H1 (cell line): ENCODE data around the gene VPS54. TPM values are rescaled to one million over a fixed set of nuclear protein-coding genes. Genes with fewer than 3 reads are reported as not detected.

Source experiments
- CTCF ChIA-PET: fragments of 300-600 bp; sonication (Branson Sonifier 250); formaldehyde crosslinking; loops from one replicate; lab custom pipeline; 2021; ENCODE audit not compliant: partially characterized antibody; lab: Charles Lee
- POLR2A ChIA-PET: fragments of 300-600 bp; sonication (Branson Sonifier 250); formaldehyde crosslinking; loops from one replicate; lab custom pipeline; 2021; ENCODE audit warnings: inconsistent platforms; ENCODE audit not compliant: partially characterized antibody; lab: Charles Lee
- DNase-seq, 2 experiments: peaks; one replicate each; pipeline versions ENCODE4 v3.0.0 to v3.0.0-alpha.2; 2010 to 2022; ENCODE audit warnings: low spot score in 2 of 2, low read depth in 1 of 2, mixed read lengths in 1 of 2
- FAIRE-seq: peaks from 2 replicates; lab custom pipeline; 2011; peaks lifted over from hg19 to GRCh38; lab: Jason Lieb, UNC
- H2AFZ ChIP-seq: 2 replicates; pipeline ENCODE4 v1.8.1; 2012; ENCODE audit warnings: low read length, inconsistent platforms
- H2AK5ac ChIP-seq: 2 replicates; pipeline ENCODE4 v1.6.1; 2013; ENCODE audit warnings: low read depth, low read length
- H2BK120ac ChIP-seq: replicated peaks from 2 replicates; pipeline ENCODE3; 2013; ENCODE audit warnings: low read depth, low read length, inconsistent platforms
- H2BK12ac ChIP-seq: 2 replicates; pipeline ENCODE4 v1.6.1; 2013; ENCODE audit warnings: low read depth, low read length
- H2BK15ac ChIP-seq: 2 replicates; pipeline ENCODE4 v1.6.1; 2013; ENCODE audit warnings: low read length
- H2BK20ac ChIP-seq: 2 replicates; pipeline ENCODE4 v1.6.1; 2013; ENCODE audit warnings: low read length
- H2BK5ac ChIP-seq: 2 replicates; pipeline ENCODE4 v1.6.1; 2013; ENCODE audit warnings: low read depth, low read length
- H3K14ac ChIP-seq: 2 replicates; pipeline ENCODE4 v1.6.1; 2013; ENCODE audit warnings: inconsistent platforms; ENCODE audit not compliant: insufficient read length
- H3K18ac ChIP-seq: 2 replicates; pipeline ENCODE4 v1.6.1; 2013; ENCODE audit warnings: low read length; ENCODE audit errors: extremely low read depth
- H3K23ac ChIP-seq: 2 replicates; pipeline ENCODE4 v1.6.1; 2013; ENCODE audit warnings: inconsistent platforms; ENCODE audit not compliant: insufficient read length
- H3K23me2 ChIP-seq: 2 replicates; pipeline ENCODE4 v1.6.1; 2013; ENCODE audit warnings: low read depth, low read length
- H3K27ac ChIP-seq: 2 replicates; pipeline ENCODE4 v1.6.1; 2011; ENCODE audit warnings: low read depth, low read length, inconsistent platforms
- H3K27me3 ChIP-seq, 4 experiments: replicated peaks in 1 of 4; 1 replicate in 1 of 4; 2 replicates in 3 of 4; pipeline versions ENCODE4 v1.6.1 to v1.8.1; 2011 to 2013; ENCODE audit warnings: low read length in 3 of 4, mild to moderate bottlenecking in 3 of 4, inconsistent platforms in 2 of 4, mixed read lengths in 2 of 4, moderate library complexity in 1 of 4; ENCODE audit not compliant: control insufficient read depth in 3 of 4, insufficient read depth in 3 of 4; ENCODE audit errors: extremely low read depth in 1 of 4
- H3K36me3 ChIP-seq, 4 experiments: 2 replicates each; pipeline versions ENCODE4 v1.6.1 to v1.8.1; 2011 to 2013; ENCODE audit warnings: mild to moderate bottlenecking in 4 of 4, low read length in 3 of 4, moderate library complexity in 2 of 4, control low read depth in 1 of 4, inconsistent platforms in 1 of 4; ENCODE audit not compliant: insufficient read depth in 4 of 4, control insufficient read depth in 2 of 4
- H3K4ac ChIP-seq: replicated peaks from 2 replicates; pipeline ENCODE3; 2013; ENCODE audit warnings: low read length, low read depth, mixed read lengths, inconsistent platforms; ENCODE audit not compliant: insufficient read length
- H3K4me1 ChIP-seq, 4 experiments: replicated peaks in 1 of 4; 1 replicate in 1 of 4; 2 replicates in 3 of 4; pipeline versions ENCODE4 v1.6.1 to v1.8.1; 2011 to 2013; ENCODE audit warnings: low read length in 3 of 4, inconsistent platforms in 2 of 4, mixed read lengths in 1 of 4; ENCODE audit not compliant: insufficient read depth in 4 of 4, control insufficient read depth in 3 of 4
- H3K4me2 ChIP-seq, 2 experiments: 2 replicates each; pipeline versions ENCODE4 v1.6.1 to v1.8.1; 2011 to 2013; ENCODE audit warnings: low read depth in 2 of 2, low read length in 2 of 2, control low read depth in 1 of 2, inconsistent platforms in 1 of 2, mild to moderate bottlenecking in 1 of 2; ENCODE audit not compliant: insufficient read depth in 1 of 2
- H3K4me3 ChIP-seq, 4 experiments: fragments of 200-600, 300-600 bp in 1 of 4; sonication (generic), shearing (Covaris generic), sonication (Bioruptor Twin) in 1 of 4; 2 replicates each; pipeline versions ENCODE4 v1.5.1 to v1.8.1; 2011 to 2016; ENCODE audit warnings: low read length in 4 of 4, low read depth in 3 of 4, control low read depth in 2 of 4, inconsistent platforms in 2 of 4, mild to moderate bottlenecking in 2 of 4, mixed read lengths in 1 of 4, moderate library complexity in 1 of 4; ENCODE audit not compliant: insufficient read depth in 2 of 4; ENCODE audit errors: extremely low read depth in 1 of 4
- H3K56ac ChIP-seq: replicated peaks from 2 replicates; pipeline ENCODE3; 2013; ENCODE audit warnings: low read depth, mild to moderate bottlenecking, mixed read lengths, low read length, inconsistent platforms; ENCODE audit not compliant: insufficient read length
- H3K79me1 ChIP-seq: 2 replicates; pipeline ENCODE4 v1.6.1; 2013; ENCODE audit warnings: low read depth, low read length, control low read depth
- H3K79me2 ChIP-seq, 2 experiments: 2 replicates each; pipeline versions ENCODE4 v1.6.1 to v1.8.1; 2012 to 2013; ENCODE audit warnings: low read length in 2 of 2, mild to moderate bottlenecking in 2 of 2, inconsistent platforms in 1 of 2; ENCODE audit not compliant: insufficient read depth in 2 of 2, control insufficient read depth in 1 of 2
- H3K9ac ChIP-seq, 4 experiments: replicated peaks in 1 of 4; 1 replicate in 1 of 4; 2 replicates in 3 of 4; pipeline versions ENCODE4 v1.6.1 to v1.8.1; 2011 to 2013; ENCODE audit warnings: low read depth in 3 of 4, low read length in 3 of 4, control low read depth in 2 of 4, mild to moderate bottlenecking in 2 of 4, moderate library complexity in 2 of 4, inconsistent platforms in 1 of 4; ENCODE audit errors: extremely low read depth in 1 of 4
- H3K9me3 ChIP-seq, 2 experiments: 2 replicates each; pipeline versions ENCODE4 v1.6.1 to v1.8.1; 2012 to 2013; ENCODE audit warnings: mild to moderate bottlenecking in 2 of 2, moderate library complexity in 2 of 2, control low read depth in 1 of 2, inconsistent platforms in 1 of 2, low read depth in 1 of 2, low read length in 1 of 2, mixed read lengths in 1 of 2; ENCODE audit not compliant: insufficient read depth in 2 of 2
- H4K20me1 ChIP-seq, 2 experiments: replicated peaks in 1 of 2; 2 replicates each; pipeline versions ENCODE3 to v1.8.1; 2011 to 2013; ENCODE audit warnings: inconsistent platforms in 2 of 2, low read length in 2 of 2, mild to moderate bottlenecking in 1 of 2; ENCODE audit not compliant: insufficient read depth in 2 of 2, control insufficient read depth in 1 of 2
- H4K5ac ChIP-seq: 2 replicates; pipeline ENCODE4 v1.6.1; 2013; ENCODE audit warnings: low read length, low read depth, mixed read lengths, inconsistent platforms; ENCODE audit not compliant: insufficient read length
- H4K8ac ChIP-seq: 2 replicates; pipeline ENCODE4 v1.8.0; 2013; ENCODE audit warnings: mild to moderate bottlenecking, moderate library complexity, low read length, inconsistent platforms; ENCODE audit not compliant: insufficient read depth; ENCODE audit errors: extremely low read depth
- H4K91ac ChIP-seq: replicated peaks from 2 replicates; pipeline ENCODE3; 2013; ENCODE audit warnings: low read length, mixed read lengths, inconsistent platforms; ENCODE audit not compliant: insufficient read length
- BRCA1 ChIP-seq: IDR thresholded peaks from 2 replicates; pipeline ENCODE4 v1.6.1; 2012; ENCODE audit warnings: low read depth, low read length, improper control_type of control experiment
- CBX5 ChIP-seq: fragments of 300-800, 300-1000 bp; sonication (generic); IDR thresholded peaks from 2 replicates; pipeline ENCODE4 v1.7.1; 2016; ENCODE audit warnings: antibody characterized with exemption, low read length, low read depth
- GABPA ChIP-seq: IDR thresholded peaks from 2 replicates; pipeline ENCODE4 v1.6.1; 2011; ENCODE audit warnings: mild to moderate bottlenecking, low read length, moderate library complexity, borderline replicate concordance; ENCODE audit not compliant: insufficient read depth
- JUND ChIP-seq: IDR thresholded peaks from 2 replicates; pipeline ENCODE4 v1.6.1; 2011; ENCODE audit warnings: mild to moderate bottlenecking, improper control_type of control experiment, low read length
- KDM1A ChIP-seq: fragments of 200-600, 300-600 bp; sonication (generic); IDR thresholded peaks from 2 replicates; pipeline ENCODE4 v1.7.1; 2016; ENCODE audit warnings: mild to moderate bottlenecking, low read length, borderline replicate concordance
- SIRT6 ChIP-seq: IDR thresholded peaks from one replicate; pipeline ENCODE4 v1.7.1; 2012; ENCODE audit warnings: low read length, inconsistent platforms
- SP4 ChIP-seq: IDR thresholded peaks from 2 replicates; pipeline ENCODE4 v1.6.1; 2012; ENCODE audit warnings: low read length, inconsistent platforms
- TCF12 ChIP-seq: IDR thresholded peaks from 2 replicates; pipeline ENCODE4 v1.6.1; 2011; ENCODE audit warnings: low read depth, mild to moderate bottlenecking, low read length
- WGBS, 2 experiments: shearing (Covaris generic) in 1 of 2; methylation state at CpG; one replicate each; pipeline versions ENCODE4 v1.1.6 to v1.1.7; 2013 to 2015; ENCODE audit warnings: low lambda C conversion rate in 2 of 2, mixed read lengths in 2 of 2, inconsistent platforms in 1 of 2, low coverage in 1 of 2, missing lambda C conversion rate in 1 of 2; ENCODE audit not compliant: insufficient replicate concordance in 2 of 2, insufficient coverage in 1 of 2, insufficient read length in 1 of 2; ENCODE audit errors: extremely low coverage in 1 of 2, missing lambda C conversion rate in 1 of 2; 5-methylcytosine and 5-hydroxymethylcytosine counted together
- polyA plus RNA-seq, 7 experiments: library from polyadenylated mRNA; depleted of rRNA in 3 of 7; stranded (reverse) in 5 of 7; unstranded in 2 of 7; fragments of >200 nt in 5 of 7; fragments of 200-250 nt in 2 of 7; gene quantifications; 1 replicate in 5 of 7; 2 replicates in 1 of 7; 4 replicates in 1 of 7; pipeline versions ENCODE4 v1.2.1 to v1.2.3, GENCODE V29; 2011 to 2013; ENCODE audit warnings: missing spikeins in 2 of 7, mixed read lengths in 2 of 7
- total RNA-seq: library from RNA; stranded (reverse); fragmentation: NEBNext Ultra II Directional; extraction: Animal tissue kit (Norgen Biotek cat#: 25700); gene quantifications from 2 replicates; pipeline ENCODE4 v1.2.1, GENCODE V29; 2021

Gene VPS54
- total and polyA plus RNA-seq, 2 of the 8 experiments (the other 6 are each of a cell fraction or from before 2014, with no cell fraction given), result 3.6 to 13.2 TPM

DNA sequence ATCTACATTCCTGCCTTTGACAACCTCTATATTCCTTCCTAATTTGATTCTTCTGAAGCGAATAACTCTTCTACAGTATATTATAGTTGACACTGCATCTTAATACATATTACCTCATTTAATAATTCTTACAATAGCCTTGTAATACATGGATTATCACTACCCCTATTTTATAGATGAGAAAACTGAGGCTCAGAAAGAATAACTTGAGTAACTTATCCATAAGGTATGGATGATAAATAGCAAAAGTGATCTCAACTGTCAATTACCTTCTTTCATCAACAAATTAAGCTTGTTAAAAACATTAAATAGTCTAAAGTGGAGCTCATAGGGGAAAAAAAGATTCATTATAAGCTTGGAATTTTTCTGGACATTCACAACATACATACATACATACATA is 4.6 kb downstream of the VPS54 start:
- Histone ChIP-seq H4K91ac (no peak overlapping the region), H3K27ac (no peak overlapping the region), H4K5ac (no peak overlapping the region), H2BK5ac (no peak overlapping the region), H2BK120ac (no peak overlapping the region), H3K4me2 (no peak overlapping the region), H2BK12ac (no peak overlapping the region), H3K36me3 (no peaks in the 10 kb centered on the region), H2AK5ac (no peak overlapping the region), H3K79me2 (peaks cover 0 to 65% of the 10 kb centered on the region in 2 experiments; a peak in 3 of 4 replicates), H4K8ac (no peak overlapping the region), H3K4ac (no peak overlapping the region), H3K18ac (no peak overlapping the region), H3K23me2 (peaks cover 5% of the 10 kb centered on the region; the same call in 1 of the 2 replicates), H2BK20ac (no peak overlapping the region), H3K79me1 (peaks cover 2% of the 10 kb centered on the region; the same call in 1 of the 2 replicates), H3K23ac (no peak overlapping the region), H3K4me3 (no peak overlapping the region), H4K20me1 (no peaks in the 10 kb centered on the region), H3K14ac (no peak overlapping the region), H3K9ac (no peak overlapping the region), H3K4me1 (peaks cover under 1 to 6% (median 3%) of the 10 kb centered on the region in 4 experiments; a peak in 6 of 7 replicates), H3K56ac (no peak overlapping the region), H2BK15ac (no peak overlapping the region), H3K9me3 (no peaks in the 10 kb centered on the region), H2AFZ (no peak overlapping the region), H3K27me3 (no peaks in the 10 kb centered on the region)
- WGBS, 2 experiments, result 91% methylated on average over 1 of the region's 1 CpG; no CpG with 5 or more reads in 1 of the 2 experiments
- TF ChIP-seq GABPA (no peak), BRCA1 (no peak), KDM1A (no peak), TCF12 (no peak), SP4 (no peak), SIRT6 (no peak), JUND (no peak), CBX5 (no peak)
- DNase-seq (no peak), FAIRE-seq (no peak)
- ChIA-PET POLR2A (no interaction called here), CTCF (interaction anchor here (0.6 kb wide), 1 partner anchor 57 kb away, joined by 3 read pairs; no protein-coding TSS in a partner anchor)
